IPS-15b (cell line): ENCODE data around the gene SNF8.

Experiments used
- H3K27me3 ChIP-seq: one replicate; pipeline ENCODE4 v1.6.1; 2013; ENCODE audit warnings: low read length; ENCODE audit not compliant: control insufficient read depth, insufficient read depth
- H3K36me3 ChIP-seq: one replicate; pipeline ENCODE4 v1.6.1; 2013; ENCODE audit warnings: low read length; ENCODE audit not compliant: control insufficient read depth, insufficient read depth
- H3K4me1 ChIP-seq: one replicate; pipeline ENCODE4 v1.6.1; 2013; ENCODE audit warnings: mild to moderate bottlenecking, low read length; ENCODE audit not compliant: control insufficient read depth, insufficient read depth
- H3K4me3 ChIP-seq: one replicate; pipeline ENCODE4 v1.5.1; 2013; ENCODE audit warnings: low read depth, low read length
- H3K9ac ChIP-seq: one replicate; pipeline ENCODE4 v1.6.1; 2013; ENCODE audit warnings: low read depth, mild to moderate bottlenecking, low read length
- H3K9me3 ChIP-seq: one replicate; pipeline ENCODE4 v1.6.1; 2013; ENCODE audit warnings: mild to moderate bottlenecking, low read length; ENCODE audit not compliant: control insufficient read depth, insufficient read depth

SNF8 gene

GRCh38 chr17:48927978-48928745 lies 16.5 kb downstream of the SNF8 start:
- Histone ChIP-seq H3K4me1 (no peaks in the 10 kb centered on the region), H3K36me3 (peaks cover 67% of the 10 kb centered on the region), H3K4me3 (no peak overlapping the region), H3K9ac (no peak overlapping the region), H3K27me3 (no peaks in the 10 kb centered on the region), H3K9me3 (no peaks in the 10 kb centered on the region)

- H3K9ac ChIP-seq = no peak overlapping the region
- no peaks in the 10 kb centered on the region for H3K4me1 ChIP-seq
- peaks cover 68% of the 10 kb centered on the region for H3K36me3 ChIP-seq
- no peaks in the 10 kb centered on the region for H3K27me3 ChIP-seq
- H3K4me3 ChIP-seq = no peak overlapping the region
- H3K9me3 ChIP-seq = no peaks in the 10 kb centered on the region
Observed at GRCh38 chr17:48925991-48926342, 18.7 kb downstream of the SNF8 start.

- Histone ChIP-seq H3K27me3 (no peaks in the 10 kb centered on the region), H3K9me3 (no peaks in the 10 kb centered on the region), H3K4me1 (no peaks in the 10 kb centered on the region), H3K36me3 (peaks cover 68% of the 10 kb centered on the region), H3K9ac (no peak overlapping the region), H3K4me3 (no peak overlapping the region)
Observed at GRCh38 chr17:48925251-48925990, 19.2 kb downstream of the SNF8 start.

- H3K9ac ChIP-seq = no peak overlapping the region
- no peaks in the 10 kb centered on the region for H3K27me3 ChIP-seq
- H3K4me1 ChIP-seq = no peaks in the 10 kb centered on the region
- H3K36me3 ChIP-seq = peaks cover 41% of the 10 kb centered on the region
- no peaks in the 10 kb centered on the region for H3K9me3 ChIP-seq
- no peak overlapping the region for H3K4me3 ChIP-seq
Observed at GRCh38 chr17:48915459-48916282, 29.0 kb downstream of the SNF8 start.

- H3K36me3 ChIP-seq = peaks cover 28% of the 10 kb centered on the region
- no peak overlapping the region for H3K4me3 ChIP-seq
- H3K27me3 ChIP-seq = no peaks in the 10 kb centered on the region
- H3K9ac ChIP-seq = no peak overlapping the region
- H3K9me3 ChIP-seq = no peaks in the 10 kb centered on the region
- H3K4me1 ChIP-seq = peaks cover 10% of the 10 kb centered on the region
Observed at GRCh38 chr17:48912476-48912875, 32.2 kb downstream of the SNF8 start.

GRCh38 chr17:48910370-48910769 lies 34.3 kb downstream of the SNF8 start:
- Histone ChIP-seq H3K4me3 (peak overlapping the region; percentile 97), H3K9me3 (no peaks in the 10 kb centered on the region), H3K27me3 (no peaks in the 10 kb centered on the region), H3K4me1 (peaks cover 10% of the 10 kb centered on the region), H3K36me3 (peaks cover 21% of the 10 kb centered on the region), H3K9ac (no peak overlapping the region)

- Histone ChIP-seq H3K9me3 (no peaks in the 10 kb centered on the region), H3K4me3 (peak overlapping the region; percentile 97), H3K27me3 (no peaks in the 10 kb centered on the region), H3K9ac (no peak overlapping the region), H3K36me3 (peaks cover 19% of the 10 kb centered on the region), H3K4me1 (peaks cover 10% of the 10 kb centered on the region)
Observed at GRCh38 chr17:48909783-48910182, 34.9 kb downstream of the SNF8 start.

GRCh38 chr17:48908853-48909394 lies 35.7 kb downstream of the SNF8 start:
- H3K36me3 ChIP-seq = peaks cover 18% of the 10 kb centered on the region
- H3K27me3 ChIP-seq = no peaks in the 10 kb centered on the region
- H3K4me1 ChIP-seq = peaks cover 10% of the 10 kb centered on the region
- H3K4me3 ChIP-seq = peak overlapping the region; percentile 97
- no peaks in the 10 kb centered on the region for H3K9me3 ChIP-seq
- H3K9ac ChIP-seq = peak overlapping the region; percentile 70

- H3K36me3 ChIP-seq = peaks cover 15% of the 10 kb centered on the region
- H3K4me1 ChIP-seq = peaks cover 10% of the 10 kb centered on the region
- H3K9me3 ChIP-seq = no peaks in the 10 kb centered on the region
- H3K27me3 ChIP-seq = no peaks in the 10 kb centered on the region
- H3K4me3 ChIP-seq = peak within 1 kb of the TSS; percentile 97
- peak within 1 kb of the TSS; percentile 87 for H3K9ac ChIP-seq
Observed at GRCh38 chr17:48908047-48908843, 36.4 kb downstream of the SNF8 start, which contains the start of gene UBE2Z. Gene UBE2Z, plus strand, starts transcription at chr17:48908407. Its CDS starts 97 bp downstream, at chr17:48908504.

GRCh38 chr17:48907713-48908046 lies 37.0 kb downstream of the SNF8 start:
- peaks cover 11% of the 10 kb centered on the region for H3K36me3 ChIP-seq

More at GRCh38 chr17:48907713-48908046, 37.0 kb downstream of the SNF8 start:
- peak overlapping the region; percentile 87 for H3K9ac ChIP-seq
- no peaks in the 10 kb centered on the region for H3K27me3 ChIP-seq
- peak overlapping the region; percentile 94 for H3K4me3 ChIP-seq
- peaks cover 10% of the 10 kb centered on the region for H3K4me1 ChIP-seq
- H3K9me3 ChIP-seq = no peaks in the 10 kb centered on the region
